ENCODE data around the gene LTF.

Gene LTF

DNA sequence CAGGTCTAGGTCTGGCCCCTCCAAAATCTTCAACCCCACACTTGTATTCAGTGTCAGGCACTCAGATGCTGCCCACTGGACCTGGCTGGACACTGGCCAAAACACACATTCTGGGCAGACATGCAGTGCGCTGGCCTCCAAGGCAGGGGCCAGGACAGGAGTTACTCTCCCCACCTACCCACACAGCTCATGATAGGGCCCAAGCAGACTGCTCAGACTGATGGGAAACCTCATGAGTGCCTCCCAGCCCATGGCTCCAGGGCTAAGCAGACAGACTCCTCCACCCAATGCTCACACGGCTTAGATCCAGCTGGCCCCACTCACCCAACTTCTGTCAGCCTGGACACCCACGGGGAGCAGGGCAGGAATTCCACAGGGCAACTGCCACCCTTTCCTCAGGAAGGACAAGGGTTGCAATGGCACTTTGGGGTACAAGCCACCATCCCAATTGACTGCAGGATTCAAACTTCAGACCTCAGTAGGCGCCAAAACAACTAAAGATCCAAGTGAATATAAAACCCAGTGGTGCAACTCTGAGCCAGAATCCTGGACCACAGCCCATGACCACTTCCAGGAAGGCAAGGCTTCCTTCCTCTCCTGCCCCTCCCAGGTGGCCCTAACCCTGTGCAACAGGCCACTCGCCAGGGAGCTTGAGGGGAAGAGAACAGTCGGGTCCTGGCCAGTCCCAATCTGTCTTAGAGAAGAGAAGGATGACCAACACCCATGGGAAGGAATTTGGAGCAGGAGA, 1.4 kb downstream of the LTF start:
- Histone ChIP-seq H3K27ac (ENCODE audit: low read depth, low read length) (no peak overlapping the region), H3K79me2 (ENCODE audit: control insufficient read depth, low read length) (no peaks in the 10 kb centered on the region), H3K9me2 (replicated peaks; ENCODE audit: control insufficient read depth, low read length) (no peaks in the 10 kb centered on the region), H4K20me1 (ENCODE audit: control insufficient read depth, insufficient read depth, low read depth, low read length) (no peaks in the 10 kb centered on the region), H3K4me1 (ENCODE audit: control insufficient read depth, low read length) (no peaks in the 10 kb centered on the region), H3K9me3 (ENCODE audit: control insufficient read depth, insufficient read depth, low read length) (no peaks in the 10 kb centered on the region), H3K4me2 (ENCODE audit: low read length) (no peak overlapping the region), H3F3A (ENCODE audit: control insufficient read depth, insufficient read depth) (no peaks in the 10 kb centered on the region), H3K27me3 (ENCODE audit: control insufficient read depth, low read length) (peaks cover 11% of the 10 kb centered on the region), H3K4me3 (ENCODE audit: low read length) (no peak overlapping the region), H3K36me3 (ENCODE audit: control insufficient read depth, low read length) (no peaks in the 10 kb centered on the region)
- TF ChIP-seq, protein P1, sequence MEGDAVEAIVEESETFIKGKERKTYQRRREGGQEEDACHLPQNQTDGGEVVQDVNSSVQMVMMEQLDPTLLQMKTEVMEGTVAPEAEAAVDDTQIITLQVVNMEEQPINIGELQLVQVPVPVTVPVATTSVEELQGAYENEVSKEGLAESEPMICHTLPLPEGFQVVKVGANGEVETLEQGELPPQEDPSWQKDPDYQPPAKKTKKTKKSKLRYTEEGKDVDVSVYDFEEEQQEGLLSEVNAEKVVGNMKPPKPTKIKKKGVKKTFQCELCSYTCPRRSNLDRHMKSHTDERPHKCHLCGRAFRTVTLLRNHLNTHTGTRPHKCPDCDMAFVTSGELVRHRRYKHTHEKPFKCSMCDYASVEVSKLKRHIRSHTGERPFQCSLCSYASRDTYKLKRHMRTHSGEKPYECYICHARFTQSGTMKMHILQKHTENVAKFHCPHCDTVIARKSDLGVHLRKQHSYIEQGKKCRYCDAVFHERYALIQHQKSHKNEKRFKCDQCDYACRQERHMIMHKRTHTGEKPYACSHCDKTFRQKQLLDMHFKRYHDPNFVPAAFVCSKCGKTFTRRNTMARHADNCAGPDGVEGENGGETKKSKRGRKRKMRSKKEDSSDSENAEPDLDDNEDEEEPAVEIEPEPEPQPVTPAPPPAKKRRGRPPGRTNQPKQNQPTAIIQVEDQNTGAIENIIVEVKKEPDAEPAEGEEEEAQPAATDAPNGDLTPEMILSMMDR (IDR thresholded peaks at IDR 0.05; ENCODE audit: low read depth, low read length, poor library complexity, severe bottlenecking): no peak
- TF ChIP-seq EZH2phosphoT487 (IDR thresholded peaks at IDR 0.05; ENCODE audit: borderline replicate concordance, low read length): no peak

DNA sequence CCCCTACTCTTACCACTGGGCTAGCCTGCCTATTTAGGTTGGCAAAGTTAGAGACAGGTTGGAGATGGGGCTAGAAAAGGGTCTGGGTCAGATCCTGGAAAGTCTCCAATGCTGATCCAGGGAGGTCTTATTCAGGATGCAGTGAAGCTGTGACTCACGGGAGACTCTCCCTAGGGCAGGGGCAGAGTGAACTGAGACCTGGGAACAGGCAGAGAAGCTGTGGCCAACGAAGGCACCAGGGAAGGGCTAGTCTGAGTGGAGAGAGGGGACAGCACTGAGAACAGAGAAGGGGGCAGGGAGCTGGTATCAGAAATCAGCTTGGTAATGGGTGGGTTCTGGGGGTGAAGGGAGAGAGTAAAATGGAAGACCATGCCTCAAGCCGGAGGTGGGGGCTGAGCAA, 2.2 kb downstream of the LTF start:
- Histone ChIP-seq H3K27me3 (ENCODE audit: control insufficient read depth, low read length) (peaks cover 11% of the 10 kb centered on the region), H3K9me2 (replicated peaks; ENCODE audit: control insufficient read depth, low read length) (no peaks in the 10 kb centered on the region), H3K9me3 (ENCODE audit: control insufficient read depth, insufficient read depth, low read length) (no peaks in the 10 kb centered on the region), H3F3A (ENCODE audit: control insufficient read depth, insufficient read depth) (no peaks in the 10 kb centered on the region), H3K4me1 (ENCODE audit: control insufficient read depth, low read length) (no peaks in the 10 kb centered on the region), H3K79me2 (ENCODE audit: control insufficient read depth, low read length) (no peaks in the 10 kb centered on the region), H3K4me3 (ENCODE audit: low read length) (no peak overlapping the region), H3K27ac (ENCODE audit: low read depth, low read length) (no peak overlapping the region), H3K36me3 (ENCODE audit: control insufficient read depth, low read length) (no peaks in the 10 kb centered on the region), H4K20me1 (ENCODE audit: control insufficient read depth, insufficient read depth, low read depth, low read length) (no peaks in the 10 kb centered on the region), H3K4me2 (ENCODE audit: low read length) (no peak overlapping the region)
- no peak for TF ChIP-seq EZH2phosphoT487 (IDR thresholded peaks at IDR 0.05; ENCODE audit: borderline replicate concordance, low read length)
- TF ChIP-seq, protein P1 (IDR thresholded peaks at IDR 0.05; ENCODE audit: low read depth, low read length, poor library complexity, severe bottlenecking): no peak

DNA sequence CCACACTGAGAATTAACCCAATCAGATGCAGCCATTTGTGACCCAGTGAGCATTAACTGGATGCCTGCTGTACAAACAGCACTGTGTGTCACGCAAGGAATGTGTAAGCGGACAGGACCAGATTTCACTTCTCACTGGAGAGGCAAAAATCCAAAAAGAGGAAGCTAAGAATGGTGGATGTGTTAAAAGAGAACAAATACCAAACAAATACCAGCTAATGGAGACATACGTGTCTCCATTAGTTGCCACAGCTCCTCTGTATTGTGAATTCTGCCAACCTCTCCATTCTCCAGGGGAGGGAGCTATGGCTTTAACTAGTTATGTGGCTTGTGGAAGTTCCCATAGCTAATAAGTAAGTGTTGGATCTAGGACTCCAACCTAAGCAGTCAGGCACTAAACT, 2.6 kb downstream of the LTF start:
- no peak overlapping the region for H3K4me2 ChIP-seq (ENCODE audit: low read length)
- H3K79me2 ChIP-seq (ENCODE audit: control insufficient read depth, low read length): no peaks in the 10 kb centered on the region
- TF ChIP-seq EZH2phosphoT487 (IDR thresholded peaks at IDR 0.05; ENCODE audit: borderline replicate concordance, low read length): no peak
- TF ChIP-seq, protein P1 (IDR thresholded peaks at IDR 0.05; ENCODE audit: low read depth, low read length, poor library complexity, severe bottlenecking): no peak
- no peaks in the 10 kb centered on the region for H3K9me2 ChIP-seq (replicated peaks; ENCODE audit: control insufficient read depth, low read length)
- H4K20me1 ChIP-seq (ENCODE audit: control insufficient read depth, insufficient read depth, low read depth, low read length): no peaks in the 10 kb centered on the region
- H3F3A ChIP-seq (ENCODE audit: control insufficient read depth, insufficient read depth): no peaks in the 10 kb centered on the region
- peaks cover 11% of the 10 kb centered on the region for H3K27me3 ChIP-seq (ENCODE audit: control insufficient read depth, low read length)
- H3K27ac ChIP-seq (ENCODE audit: low read depth, low read length): no peak overlapping the region
- no peaks in the 10 kb centered on the region for H3K4me1 ChIP-seq (ENCODE audit: control insufficient read depth, low read length)
- no peaks in the 10 kb centered on the region for H3K9me3 ChIP-seq (ENCODE audit: control insufficient read depth, insufficient read depth, low read length)
- no peak overlapping the region for H3K4me3 ChIP-seq (ENCODE audit: low read length)
- no peaks in the 10 kb centered on the region for H3K36me3 ChIP-seq (ENCODE audit: control insufficient read depth, low read length)
